Colon (tissue), 2 donors: Measurements from ENCODE around the gene KIAA1217.

Experiments used
- FAIRE-seq: peaks from 2 replicates; lab custom pipeline; 2012; peaks lifted over from hg19 to GRCh38; lab: Jason Lieb, UNC
- donor health status: control.
- donor health status: control.

The KIAA1217 gene

GRCh38 chr10:24552346-24553016, 343.5 kb downstream of the KIAA1217 start:
- no peak for FAIRE-seq

- FAIRE-seq: no peak
Measured at GRCh38 chr10:24553051-24553612, 344.2 kb downstream of the KIAA1217 start.

- FAIRE-seq: no peak
Measured at GRCh38 chr10:24554036-24554435, 345.1 kb downstream of the KIAA1217 start.

DNA sequence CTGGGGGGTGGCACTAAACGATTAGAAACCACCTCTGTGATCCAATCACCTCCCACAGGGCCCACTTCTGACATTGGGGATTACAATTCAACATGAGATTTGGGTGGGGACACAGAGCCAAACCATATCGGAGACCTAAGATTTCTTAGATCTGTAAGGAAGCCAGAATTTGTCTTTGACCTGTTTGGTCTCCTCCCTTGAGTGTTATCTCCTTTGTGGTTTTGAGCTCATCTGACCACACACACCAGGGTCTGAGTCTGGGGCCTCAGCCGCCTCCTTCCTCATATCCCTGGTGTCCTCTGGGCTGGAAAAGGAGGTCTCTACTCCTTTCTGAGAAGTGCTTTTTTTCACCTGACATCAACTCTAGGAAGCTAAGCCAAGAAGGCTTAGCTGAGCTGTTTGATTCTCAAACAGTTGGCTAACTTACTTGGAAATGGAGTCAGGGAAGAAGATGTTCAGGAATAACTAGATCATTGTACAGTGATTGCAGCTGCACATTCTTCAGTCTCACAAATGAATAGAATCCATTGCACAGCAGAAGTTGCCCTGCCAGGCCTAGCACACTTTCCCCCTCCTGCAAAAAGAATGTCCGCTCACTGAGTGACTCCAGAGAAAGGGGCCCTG, 347.3 kb downstream of the KIAA1217 start:
- no peak for FAIRE-seq

DNA sequence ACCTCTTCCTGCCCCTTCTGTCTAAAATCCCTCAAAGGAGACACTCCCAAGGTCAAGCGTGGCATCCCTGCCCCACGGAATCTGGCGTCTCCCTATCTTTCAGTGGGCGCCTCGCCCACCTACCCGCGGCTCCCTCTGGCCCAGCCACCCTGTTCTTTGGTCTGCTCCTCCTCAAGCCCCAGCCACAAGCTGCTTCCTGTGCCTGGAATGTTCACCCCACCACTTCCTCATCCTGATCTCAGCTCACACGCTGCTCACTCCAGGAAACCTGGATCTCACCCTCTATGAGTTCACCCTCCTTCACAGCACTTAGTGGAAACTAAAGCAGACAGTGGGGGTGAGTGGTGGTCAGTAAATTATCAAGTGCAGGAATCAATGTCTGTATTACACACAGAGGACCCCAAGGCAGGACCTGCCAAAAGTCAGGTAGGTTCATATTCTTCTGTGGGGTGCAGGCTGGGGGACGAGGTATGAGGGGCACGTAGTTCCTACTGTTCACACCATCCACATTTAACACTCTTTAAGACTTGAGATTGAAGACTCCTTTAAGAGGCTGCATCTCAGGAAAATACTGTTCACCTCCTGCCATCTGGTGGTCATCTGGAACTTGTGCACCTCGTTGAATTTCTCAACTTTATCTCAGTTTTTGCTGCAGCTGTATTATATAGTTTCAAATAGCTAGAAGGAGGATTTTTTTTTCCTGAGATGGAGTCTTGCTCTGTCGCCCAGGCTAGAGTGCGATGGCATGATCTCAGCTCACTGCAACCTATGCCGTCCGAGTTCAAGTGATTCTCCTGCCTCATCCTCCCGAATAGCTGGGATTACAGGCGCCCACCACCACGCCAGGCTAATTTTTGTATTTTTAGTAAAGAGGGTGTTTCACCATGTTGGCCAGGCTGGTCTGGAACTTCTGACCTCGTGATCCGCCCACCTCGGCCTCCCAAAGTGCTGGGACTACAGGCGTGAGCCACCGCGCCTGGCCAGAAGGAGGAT, 348.1 kb downstream of the KIAA1217 start:
- no peak for FAIRE-seq

DNA sequence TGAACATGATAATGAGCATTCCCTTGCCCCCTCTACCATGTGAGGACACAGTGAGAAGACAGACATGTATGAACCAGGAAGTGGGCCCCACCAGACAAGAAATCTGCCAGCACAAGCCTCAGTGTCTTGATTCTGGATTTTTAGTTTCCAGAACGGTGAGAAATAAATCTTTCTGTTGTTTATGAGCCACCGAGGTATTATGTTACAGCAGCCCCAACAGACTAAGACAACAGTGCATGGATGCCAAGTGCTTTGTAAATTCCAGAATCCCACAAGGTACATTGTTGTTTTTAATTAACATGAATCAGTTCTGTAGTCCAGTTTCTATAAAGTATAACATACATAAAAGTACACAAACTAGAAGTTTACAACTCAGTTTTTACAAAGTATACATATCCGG, 352.5 kb downstream of the KIAA1217 start:
- no peak for FAIRE-seq

DNA sequence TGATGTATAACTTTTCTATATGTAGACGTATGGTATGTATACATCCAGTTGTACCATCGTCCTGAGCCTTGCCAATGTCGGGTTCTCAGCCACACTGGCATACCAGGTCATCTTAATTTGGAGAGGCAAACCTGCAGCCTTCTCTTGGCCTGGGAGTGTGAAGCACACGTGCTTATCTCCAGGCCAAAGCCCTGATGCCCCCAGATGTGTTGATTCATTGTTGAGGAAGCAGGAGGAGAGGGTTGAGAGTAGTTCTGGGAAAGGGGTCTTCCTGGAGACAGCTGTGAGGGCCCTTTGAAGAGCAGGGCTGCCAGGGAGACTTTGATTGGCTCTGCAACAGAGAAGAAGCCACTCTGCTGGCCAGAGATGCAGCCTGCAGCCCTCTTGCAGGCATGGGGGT, 359.1 kb downstream of the KIAA1217 start:
- FAIRE-seq: no peak

DNA sequence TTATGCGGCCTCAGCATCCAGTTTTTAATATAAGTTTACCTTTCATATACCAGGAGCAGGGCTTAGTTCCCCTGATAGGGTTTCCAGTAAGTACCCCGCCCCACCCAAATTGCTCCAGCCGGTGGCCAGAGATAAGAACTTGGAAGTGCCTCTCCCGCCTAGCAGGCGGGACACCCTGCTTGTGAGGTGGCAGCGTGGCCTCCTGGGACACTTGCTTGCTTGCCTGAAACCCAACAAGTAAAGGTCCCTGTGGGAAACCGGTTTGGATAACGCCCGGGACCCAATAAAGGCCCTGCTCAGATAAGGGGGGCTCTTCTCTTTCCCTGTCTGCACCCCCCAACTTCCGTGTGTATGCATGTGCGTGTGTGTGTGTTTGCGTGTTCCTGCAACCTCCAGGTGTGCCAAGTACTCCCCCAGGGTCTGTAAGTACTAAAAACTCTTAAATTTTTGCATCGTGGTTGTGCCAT, 360.4 kb downstream of the KIAA1217 start:
- FAIRE-seq: no peak

DNA sequence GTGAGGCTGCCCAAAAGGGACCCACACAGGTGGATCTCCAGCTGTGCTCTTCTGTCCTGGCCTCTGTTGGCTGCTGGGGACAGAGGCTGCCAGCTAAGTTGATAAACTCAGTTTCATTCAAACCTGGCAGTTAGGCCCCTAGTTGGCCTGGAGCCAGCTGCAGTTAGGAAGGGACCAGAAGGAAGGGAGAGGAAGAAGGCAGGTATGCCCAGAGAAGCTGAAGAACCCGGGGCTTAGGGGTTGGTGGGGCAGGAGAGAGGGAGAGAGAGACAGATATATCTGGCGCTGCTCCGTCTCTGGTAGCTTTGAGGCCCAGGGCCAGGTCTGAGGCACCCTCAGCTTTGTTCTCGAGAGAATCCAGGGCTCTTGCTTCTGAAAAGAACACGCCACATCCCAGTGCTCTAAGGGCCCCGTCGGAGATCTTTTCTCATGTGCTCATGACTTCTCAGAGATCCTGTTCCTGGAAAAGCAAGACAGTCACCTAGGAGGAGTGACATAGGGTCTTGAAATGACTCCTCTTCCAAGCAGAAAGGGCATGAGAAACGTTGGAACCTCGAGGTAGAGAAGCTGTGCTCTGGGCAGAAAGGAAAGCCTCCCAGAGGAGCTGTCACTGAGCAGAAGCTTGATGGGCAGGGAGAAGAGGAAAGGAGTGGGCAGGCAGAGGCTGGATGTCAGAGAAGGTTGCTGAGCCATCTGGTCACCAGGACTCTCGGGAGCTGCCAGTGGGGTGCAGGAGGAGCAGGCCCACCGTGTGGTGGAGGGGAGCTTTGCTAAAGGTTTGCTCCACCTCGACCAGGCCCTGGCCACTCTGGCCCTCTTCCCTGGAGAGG, 361.1 kb downstream of the KIAA1217 start:
- no peak for FAIRE-seq

DNA sequence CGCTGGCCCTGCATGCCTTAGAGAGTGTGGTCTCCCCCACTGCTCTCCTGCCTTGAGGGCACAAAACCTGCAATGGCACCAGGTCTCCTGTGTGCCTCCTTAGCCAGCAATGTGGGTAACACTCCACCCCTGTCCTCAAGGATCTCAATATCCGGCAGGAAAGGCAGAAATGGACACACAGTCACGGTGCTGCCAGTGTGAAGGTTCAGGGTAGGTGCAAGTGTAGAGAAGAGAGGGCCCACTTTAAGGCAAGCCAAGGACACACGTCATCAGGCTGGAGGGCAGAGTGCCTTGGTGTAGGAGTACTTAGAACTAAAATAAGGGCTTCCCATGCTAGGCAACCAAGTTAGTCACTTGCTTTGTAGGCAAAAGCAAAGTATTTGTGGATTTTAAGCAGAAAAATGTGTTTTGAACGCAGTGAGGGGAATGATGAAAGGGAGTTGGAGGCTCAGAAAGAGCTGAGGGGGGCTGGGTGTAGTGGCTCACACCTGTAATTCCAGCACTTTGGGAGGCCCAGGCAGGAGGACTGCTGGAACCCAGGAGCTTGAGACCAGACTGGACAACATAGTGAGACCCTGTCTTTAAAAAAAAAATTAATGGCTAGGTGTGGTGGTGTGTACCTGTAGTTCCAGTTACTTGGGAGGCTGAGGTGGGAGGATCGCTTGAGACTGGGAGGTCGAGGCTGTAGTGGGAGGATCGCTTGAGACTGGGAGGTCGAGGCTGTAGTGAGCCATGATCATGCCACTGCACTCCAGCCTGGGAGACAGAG, 361.9 kb downstream of the KIAA1217 start:
- no peak for FAIRE-seq

DNA sequence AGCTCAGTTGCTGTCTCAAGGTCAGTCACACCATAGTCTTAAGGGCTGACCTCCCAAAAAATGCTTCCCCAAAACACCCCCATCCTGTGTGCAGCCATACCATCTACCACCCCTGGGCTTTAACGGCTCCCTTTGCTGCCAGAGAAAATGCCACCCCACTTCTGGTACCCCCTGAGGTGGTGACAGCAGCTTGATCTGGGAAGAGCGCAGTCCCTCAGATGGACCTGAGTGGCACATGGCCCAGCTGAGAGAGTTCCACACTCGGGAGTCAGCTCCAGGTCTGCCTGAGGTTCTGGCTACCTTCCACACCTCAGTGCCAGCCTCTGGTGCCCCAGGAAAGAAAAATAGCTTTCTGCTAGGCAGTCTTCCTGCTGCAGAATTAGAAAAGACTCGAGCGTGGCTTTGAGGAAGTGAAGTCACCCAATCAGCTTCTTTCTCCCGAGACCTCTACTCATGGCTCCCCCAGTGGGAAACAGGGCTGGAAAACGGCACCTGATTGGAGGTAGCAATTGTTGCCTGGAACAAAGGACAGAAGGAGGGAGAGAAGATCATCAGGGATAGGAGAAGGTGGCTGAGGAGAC, 363.0 kb downstream of the KIAA1217 start:
- FAIRE-seq: no peak

- FAIRE-seq: no peak
Measured at GRCh38 chr10:24574161-24574560, 365.2 kb downstream of the KIAA1217 start.

DNA sequence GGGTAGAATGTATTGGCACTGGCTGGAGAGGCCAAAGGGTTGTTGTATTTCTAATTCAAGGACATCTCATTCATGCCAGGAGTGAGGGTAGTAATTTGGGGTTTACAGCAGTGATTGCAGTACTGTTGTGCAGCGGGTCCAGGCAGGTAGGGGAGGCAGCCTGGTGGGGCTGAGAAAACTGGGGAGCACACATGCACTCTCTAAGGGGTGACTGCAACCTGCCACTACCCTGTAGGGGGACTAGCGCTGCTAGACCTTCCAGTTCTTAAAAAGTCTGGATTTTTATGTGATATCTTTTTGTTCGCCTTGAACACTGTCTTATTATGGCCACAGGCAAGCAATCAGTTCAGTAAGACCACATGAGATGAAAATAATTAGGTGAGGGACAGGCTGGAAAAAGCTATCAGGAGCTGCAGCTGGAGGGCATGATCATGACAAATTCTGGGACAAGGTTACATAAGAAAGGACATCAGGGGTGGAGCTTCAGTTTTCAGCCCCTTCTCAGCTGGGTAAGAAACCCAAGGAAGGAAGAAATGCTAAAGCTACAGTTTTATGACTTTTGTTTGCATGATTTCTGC, 365.7 kb downstream of the KIAA1217 start:
- FAIRE-seq: no peak

- no peak for FAIRE-seq
Measured at GRCh38 chr10:24575481-24576002, 366.6 kb downstream of the KIAA1217 start.

GRCh38 chr10:24579448-24579847, 370.5 kb downstream of the KIAA1217 start:
- no peak for FAIRE-seq

DNA sequence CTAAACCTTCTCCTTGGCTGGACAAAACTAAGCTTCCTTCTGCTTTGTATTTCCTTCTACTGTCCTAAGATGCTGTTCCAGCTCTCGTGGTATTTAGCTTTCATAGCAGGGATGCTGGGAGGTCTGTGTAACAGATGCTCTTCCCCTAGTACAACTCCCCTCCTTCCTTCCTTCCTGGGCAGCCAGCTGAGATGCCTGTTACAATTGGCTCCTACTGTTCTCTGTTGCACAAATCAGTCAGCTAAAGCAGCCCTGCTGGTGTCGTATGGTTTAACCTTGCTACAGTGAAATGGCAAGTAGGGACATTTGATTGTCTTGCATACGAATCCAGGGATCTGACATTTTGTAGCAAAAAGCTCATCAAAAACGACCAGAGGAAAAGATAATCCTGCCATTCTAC, 371.0 kb downstream of the KIAA1217 start:
- no peak for FAIRE-seq

- no peak for FAIRE-seq
Measured at GRCh38 chr10:24589265-24589664, 380.3 kb downstream of the KIAA1217 start.

GRCh38 chr10:24590697-24591457, 381.9 kb downstream of the KIAA1217 start:
- FAIRE-seq: no peak
